Prostate gland (tissue), 2 donors: ENCODE measurements around the gene ACOT9.

Experiments
- POLR2A ChIP-seq: fragments of 450-650 bp; IDR thresholded peaks from one replicate; pipeline ENCODE4 v1.6.1; 2016; ENCODE audit warnings: antibody characterized with exemption, mild to moderate bottlenecking
- POLR2AphosphoS5 ChIP-seq: sonication (generic); formaldehyde crosslinking; IDR thresholded peaks from one replicate; pipeline ENCODE4 v1.6.1; 2017; ENCODE audit warnings: antibody characterized with exemption
- TF ChIP-seq, protein P1 (sequence below), 4 experiments: fragments of 200-600 bp in 2 of 4; fragments of 450-650 bp in 2 of 4; sonication (generic) in 2 of 4; IDR thresholded peaks; 1 replicate in 3 of 4; 2 replicates in 1 of 4; pipeline ENCODE4 v1.5.1; 2016 to 2019; ENCODE audit warnings: antibody characterized with exemption in 4 of 4, mild to moderate bottlenecking in 2 of 4, moderate library complexity in 2 of 4

DNA sequence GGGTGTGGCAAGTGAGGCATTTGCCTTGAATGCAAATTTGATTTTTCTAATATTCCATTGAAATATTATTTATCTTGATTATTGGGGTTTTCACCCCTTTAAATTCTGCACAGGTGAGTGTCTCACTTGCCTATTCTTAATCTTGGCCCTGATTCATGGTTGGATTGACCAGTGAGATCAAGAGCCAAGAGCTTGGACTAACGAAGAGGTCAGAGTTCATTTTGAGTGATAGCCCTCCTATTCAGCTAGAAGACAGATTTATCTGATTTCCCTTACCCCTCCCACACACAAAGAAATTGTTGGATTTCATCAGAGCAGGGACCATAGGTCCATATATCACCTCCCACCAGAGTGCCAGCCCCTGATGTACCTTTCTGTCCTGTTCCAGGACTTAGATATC is 11.6 kb upstream of the ACOT9 start:
- TF ChIP-seq, protein P1, sequence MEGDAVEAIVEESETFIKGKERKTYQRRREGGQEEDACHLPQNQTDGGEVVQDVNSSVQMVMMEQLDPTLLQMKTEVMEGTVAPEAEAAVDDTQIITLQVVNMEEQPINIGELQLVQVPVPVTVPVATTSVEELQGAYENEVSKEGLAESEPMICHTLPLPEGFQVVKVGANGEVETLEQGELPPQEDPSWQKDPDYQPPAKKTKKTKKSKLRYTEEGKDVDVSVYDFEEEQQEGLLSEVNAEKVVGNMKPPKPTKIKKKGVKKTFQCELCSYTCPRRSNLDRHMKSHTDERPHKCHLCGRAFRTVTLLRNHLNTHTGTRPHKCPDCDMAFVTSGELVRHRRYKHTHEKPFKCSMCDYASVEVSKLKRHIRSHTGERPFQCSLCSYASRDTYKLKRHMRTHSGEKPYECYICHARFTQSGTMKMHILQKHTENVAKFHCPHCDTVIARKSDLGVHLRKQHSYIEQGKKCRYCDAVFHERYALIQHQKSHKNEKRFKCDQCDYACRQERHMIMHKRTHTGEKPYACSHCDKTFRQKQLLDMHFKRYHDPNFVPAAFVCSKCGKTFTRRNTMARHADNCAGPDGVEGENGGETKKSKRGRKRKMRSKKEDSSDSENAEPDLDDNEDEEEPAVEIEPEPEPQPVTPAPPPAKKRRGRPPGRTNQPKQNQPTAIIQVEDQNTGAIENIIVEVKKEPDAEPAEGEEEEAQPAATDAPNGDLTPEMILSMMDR (IDR thresholded peaks at IDR 0.05) = no peak
- TF ChIP-seq POLR2A = no peak
- no peak for TF ChIP-seq POLR2AphosphoS5
